ENCODE measurements around the gene SNX14.

DNA sequence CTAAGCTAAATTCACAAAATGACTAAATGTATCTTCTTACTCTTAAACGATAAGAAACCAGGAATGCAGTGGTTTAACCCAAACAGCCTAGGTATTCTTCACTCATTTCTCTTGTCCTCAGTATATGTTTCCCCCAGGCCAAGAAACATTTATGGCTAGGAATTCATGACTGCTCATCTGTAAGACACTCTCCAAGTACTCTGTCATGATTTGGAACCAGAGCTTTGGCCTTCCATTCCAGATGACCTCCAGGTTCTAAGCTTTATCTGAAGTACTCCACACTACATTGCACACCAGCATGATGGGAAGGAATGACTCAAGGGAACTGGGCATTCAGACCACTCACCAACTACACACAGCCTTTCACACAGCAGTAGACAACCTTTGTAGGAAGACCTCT lies 114.5 kb downstream of the SNX14 start:
- TF ChIP-seq, protein P1, sequence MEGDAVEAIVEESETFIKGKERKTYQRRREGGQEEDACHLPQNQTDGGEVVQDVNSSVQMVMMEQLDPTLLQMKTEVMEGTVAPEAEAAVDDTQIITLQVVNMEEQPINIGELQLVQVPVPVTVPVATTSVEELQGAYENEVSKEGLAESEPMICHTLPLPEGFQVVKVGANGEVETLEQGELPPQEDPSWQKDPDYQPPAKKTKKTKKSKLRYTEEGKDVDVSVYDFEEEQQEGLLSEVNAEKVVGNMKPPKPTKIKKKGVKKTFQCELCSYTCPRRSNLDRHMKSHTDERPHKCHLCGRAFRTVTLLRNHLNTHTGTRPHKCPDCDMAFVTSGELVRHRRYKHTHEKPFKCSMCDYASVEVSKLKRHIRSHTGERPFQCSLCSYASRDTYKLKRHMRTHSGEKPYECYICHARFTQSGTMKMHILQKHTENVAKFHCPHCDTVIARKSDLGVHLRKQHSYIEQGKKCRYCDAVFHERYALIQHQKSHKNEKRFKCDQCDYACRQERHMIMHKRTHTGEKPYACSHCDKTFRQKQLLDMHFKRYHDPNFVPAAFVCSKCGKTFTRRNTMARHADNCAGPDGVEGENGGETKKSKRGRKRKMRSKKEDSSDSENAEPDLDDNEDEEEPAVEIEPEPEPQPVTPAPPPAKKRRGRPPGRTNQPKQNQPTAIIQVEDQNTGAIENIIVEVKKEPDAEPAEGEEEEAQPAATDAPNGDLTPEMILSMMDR (IDR thresholded peaks at IDR 0.05), result no peak
- TF ChIP-seq POLR2AphosphoS5 (IDR thresholded peaks at IDR 0.05; ENCODE audit: insufficient read depth in 1 of 2, low read depth in 1 of 2), result no peak
- no peak for TF ChIP-seq POLR2A (IDR thresholded peaks at IDR 0.05)
